SK-N-SH treated with all-trans-retinoic acid at 6 μM for 48 hours (cell line): ENCODE data around the gene ATRX.

Experiments used
- ARNTL ChIP-seq: fragments of 450-650 bp; formaldehyde crosslinking; IDR thresholded peaks from 2 replicates; pipeline ENCODE4 v1.5.0; 2020; ENCODE audit warnings: low read depth, mild to moderate bottlenecking, moderate library complexity, borderline replicate concordance
- CREB5 ChIP-seq: fragments of 250-450 bp; sonication (Bioruptor Pico); IDR thresholded peaks from 2 replicates; pipeline ENCODE4 v1.5.1; 2020; ENCODE audit warnings: low read depth, mild to moderate bottlenecking, moderate library complexity
- CSRNP3 ChIP-seq: fragments of 250-450 bp; sonication (Bioruptor Pico); IDR thresholded peaks from 2 replicates; pipeline ENCODE4 v1.5.1; 2021; ENCODE audit warnings: mild to moderate bottlenecking, moderate library complexity
- OSR1 ChIP-seq: fragments of 250-450 bp; sonication (Bioruptor Pico); IDR thresholded peaks from 2 replicates; pipeline ENCODE4 v1.8.0; 2022; ENCODE audit warnings: moderate library complexity, mild to moderate bottlenecking, inconsistent platforms
- PATZ1 ChIP-seq: fragments of 250-450 bp; sonication (Bioruptor Pico); IDR thresholded peaks from 2 replicates; pipeline ENCODE4 v1.8.0; 2020; ENCODE audit warnings: mild to moderate bottlenecking, moderate library complexity, borderline replicate concordance
- POU6F1 ChIP-seq: fragments of 250-450 bp; sonication (Bioruptor Pico); IDR thresholded peaks from 2 replicates; pipeline ENCODE4 v1.8.0; 2021; ENCODE audit warnings: low read depth, mild to moderate bottlenecking, moderate library complexity, borderline replicate concordance
- RARB ChIP-seq: fragments of 250-450 bp; sonication (Bioruptor Pico); IDR thresholded peaks from 2 replicates; pipeline ENCODE4 v1.8.0; 2021; ENCODE audit warnings: mild to moderate bottlenecking, moderate library complexity
- TCF4 ChIP-seq: fragments of 250-450 bp; sonication (Bioruptor Pico); IDR thresholded peaks from 2 replicates; pipeline ENCODE4 v1.8.0; 2021; ENCODE audit warnings: mild to moderate bottlenecking, moderate library complexity, borderline replicate concordance
- TSHZ2 ChIP-seq: fragments of 250-450 bp; sonication (Bioruptor Pico); IDR thresholded peaks from 2 replicates; pipeline ENCODE4 v1.5.0; 2020; ENCODE audit warnings: mild to moderate bottlenecking, moderate library complexity
- ZFP3 ChIP-seq: fragments of 250-450 bp; sonication (Bioruptor Pico); IDR thresholded peaks from 2 replicates; pipeline ENCODE4 v1.5.0; 2020; ENCODE audit warnings: mild to moderate bottlenecking, moderate library complexity
- ZFP30 ChIP-seq: fragments of 450-650 bp; formaldehyde crosslinking; IDR thresholded peaks from 2 replicates; pipeline ENCODE4 v1.5.0; 2022; ENCODE audit warnings: mild to moderate bottlenecking, moderate library complexity
- ZNF70 ChIP-seq: fragments of 450-650 bp; formaldehyde crosslinking; IDR thresholded peaks from 2 replicates; pipeline ENCODE4 v1.5.0; 2020; ENCODE audit warnings: mild to moderate bottlenecking, moderate library complexity
- ZNF8 ChIP-seq: fragments of 450-650 bp; formaldehyde crosslinking; IDR thresholded peaks from 2 replicates; pipeline ENCODE4 v1.5.0; 2020; ENCODE audit warnings: mild to moderate bottlenecking, moderate library complexity

GRCh38 chrX:77617206-77617605 is 168.8 kb downstream of the ATRX start:
- no peak for TF ChIP-seq CSRNP3 (CRISPR knock-in tag)
- no peak for TF ChIP-seq ZFP3 (CRISPR knock-in tag)
- no peak for TF ChIP-seq TCF4 (CRISPR knock-in tag)
- no peak for TF ChIP-seq ARNTL (CRISPR knock-in tag)
- no peak for TF ChIP-seq POU6F1
- no peak for TF ChIP-seq TSHZ2 (CRISPR knock-in tag)
- TF ChIP-seq RARB (CRISPR knock-in tag), result no peak
- TF ChIP-seq OSR1, result no peak
- no peak for TF ChIP-seq PATZ1 (CRISPR knock-in tag)
- no peak for TF ChIP-seq CREB5 (CRISPR knock-in tag)
- no peak for TF ChIP-seq ZNF8
- TF ChIP-seq ZNF70 (CRISPR knock-in tag), result no peak
- TF ChIP-seq ZFP30, result no peak
